ENCODE measurements around the gene ILF3. TPM values are rescaled to one million over a fixed set of nuclear protein-coding genes. Genes with fewer than 3 reads are reported as not detected.

The ILF3 gene
- total RNA-seq, 2 experiments from 2014 or later = 464 to 491 TPM

DNA sequence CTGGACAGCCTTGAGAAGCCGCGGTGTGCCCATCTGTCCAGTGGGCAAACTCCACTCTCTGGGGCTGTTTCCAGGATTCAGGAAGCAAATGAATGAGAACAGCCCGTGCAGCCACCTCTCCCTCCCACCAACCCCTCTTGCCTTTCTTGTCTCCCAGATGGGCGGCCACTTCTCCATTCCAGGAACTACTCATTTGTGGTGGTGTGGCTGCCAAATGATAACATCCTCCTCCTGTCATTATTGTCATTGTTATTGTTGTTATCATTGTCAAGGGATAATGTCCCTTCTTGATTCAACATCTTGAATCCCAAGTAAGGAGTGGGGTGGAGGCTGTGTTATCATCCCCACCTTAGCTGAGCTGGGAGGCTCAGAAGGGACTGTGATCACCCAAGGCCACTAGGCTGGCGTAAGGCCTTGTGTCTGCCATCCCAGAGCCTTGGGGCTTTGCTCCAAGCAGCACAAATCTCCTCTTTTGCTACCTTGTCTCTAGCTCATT, 65.4 kb downstream of the ILF3 start:
- ChIA-PET POLR2A (interaction anchor here (0.6 to 3.9 kb wide), 8 partner anchors 12 to 133 kb away, joined by 3 to 80 read pairs (median 28); partner anchors contain the start of gene QTRT1), CTCF (interaction anchor here (1.1 to 5.2 kb wide), 4 partner anchors 12 to 145 kb away, joined by 3 to 45 read pairs (median 28); no protein-coding TSS in a partner anchor)
- intact Hi-C loops (cut with DNase I, micrococcal nuclease) = no loop called here

GRCh38 chr19:10720607-10721125, 66.5 kb downstream of the ILF3 start:
- peaks cover 61% of the 10 kb centered on the region for H3K4me1 ChIP-seq (ENCODE audit: insufficient read depth, low read length)
- Mint-ChIP-seq H3K36me3 (ENCODE audit: low read depth) (peaks cover 23% of the 10 kb centered on the region), H3K27ac (peak overlapping the region; percentile 89), H3K9me3 (no peaks in the 10 kb centered on the region), H3K27me3 (no peaks in the 10 kb centered on the region), H3K4me1 (ENCODE audit: low read depth) (peaks cover 53% of the 10 kb centered on the region), H3K4me3 (peak overlapping the region; percentile 74)
- H3K27me3 ChIP-seq (ENCODE audit: control insufficient read depth in 1 of 2, insufficient read depth in 2 of 2, low read length in 2 of 2) = no peaks in the 10 kb centered on the region
- TF ChIP-seq CTCF (IDR thresholded peaks at IDR 0.05) = no peak
- H3K4me3 ChIP-seq (ENCODE audit: low read length) = no peak overlapping the region
- H3K9me3 ChIP-seq (ENCODE audit: control insufficient read depth in 1 of 2, insufficient read depth in 1 of 2, low read length in 2 of 2) = no peaks in the 10 kb centered on the region
- ChIA-PET POLR2A (interaction anchor here (0.8 to 1.4 kb wide), 4 partner anchors 10 to 115 kb away, joined by 3 to 4 read pairs (median 3); partner anchors contain the start of genes QTRT1 and TMED1), CTCF (interaction anchor here (3.7 kb wide), 1 partner anchor 11 kb away, joined by 16 read pairs; no protein-coding TSS in a partner anchor)
- DNase-seq (no peak), ATAC-seq (ENCODE audit: poor library complexity) (no peak)
- peaks cover 21% of the 10 kb centered on the region for H3K36me3 ChIP-seq (ENCODE audit: insufficient read depth, low read length)
- intact Hi-C loops (cut with DNase I, micrococcal nuclease) = no loop called here
- H3K27ac ChIP-seq (ENCODE audit: low read depth in 1 of 2, low read length in 2 of 2) = peak overlapping the region in 1 of 2 donors; percentile 4

More for the DNA sequence above, 65.4 kb downstream of the ILF3 start:
- no peak for TF ChIP-seq CTCF (IDR thresholded peaks at IDR 0.05)
- Histone ChIP-seq H3K27ac (ENCODE audit: low read depth in 1 of 2, low read length in 2 of 2) (no peak overlapping the region), H3K4me1 (ENCODE audit: insufficient read depth, low read length) (peaks cover 57% of the 10 kb centered on the region), H3K36me3 (ENCODE audit: insufficient read depth, low read length) (peaks cover 19% of the 10 kb centered on the region), H3K9me3 (ENCODE audit: control insufficient read depth in 1 of 2, insufficient read depth in 1 of 2, low read length in 2 of 2) (no peaks in the 10 kb centered on the region), H3K4me3 (ENCODE audit: low read length) (peak overlapping the region; percentile 80), H3K27me3 (ENCODE audit: control insufficient read depth in 1 of 2, insufficient read depth in 2 of 2, low read length in 2 of 2) (no peaks in the 10 kb centered on the region)
- peak overlapping the region; percentile 96 for H3K4me3 Mint-ChIP-seq
- peaks cover 49% of the 10 kb centered on the region for H3K4me1 Mint-ChIP-seq (ENCODE audit: low read depth)
- peak overlapping the region; percentile 89 for H3K27ac Mint-ChIP-seq
- ATAC-seq (ENCODE audit: poor library complexity) (no peak), DNase-seq (no peak)
- peaks cover 18% of the 10 kb centered on the region for H3K36me3 Mint-ChIP-seq (ENCODE audit: low read depth)
- no peaks in the 10 kb centered on the region for H3K27me3 Mint-ChIP-seq
- no peaks in the 10 kb centered on the region for H3K9me3 Mint-ChIP-seq

GRCh38 chr19:10723591-10723990, 69.4 kb downstream of the ILF3 start:
- DNase-seq (no peak), ATAC-seq (ENCODE audit: poor library complexity) (no peak)
- no peaks in the 10 kb centered on the region for H3K9me3 Mint-ChIP-seq
- peaks cover 70% of the 10 kb centered on the region for H3K4me1 Mint-ChIP-seq (ENCODE audit: low read depth)
- H3K4me1 ChIP-seq (ENCODE audit: insufficient read depth, low read length) = peaks cover 68% of the 10 kb centered on the region
- H3K9me3 ChIP-seq (ENCODE audit: control insufficient read depth in 1 of 2, insufficient read depth in 1 of 2, low read length in 2 of 2) = no peaks in the 10 kb centered on the region
- ChIA-PET CTCF (no interaction called here), POLR2A (interaction anchor here (0.6 kb wide), 1 partner anchor 43 kb away, joined by 3 read pairs; no protein-coding TSS in a partner anchor)
- H3K27me3 Mint-ChIP-seq = no peaks in the 10 kb centered on the region
- no peaks in the 10 kb centered on the region for H3K27me3 ChIP-seq (ENCODE audit: control insufficient read depth in 1 of 2, insufficient read depth in 2 of 2, low read length in 2 of 2)
- peaks cover 43% of the 10 kb centered on the region for H3K36me3 Mint-ChIP-seq (ENCODE audit: low read depth)
- no peak overlapping the region for H3K4me3 ChIP-seq (ENCODE audit: low read length)
- H3K36me3 ChIP-seq (ENCODE audit: insufficient read depth, low read length) = peaks cover 26% of the 10 kb centered on the region
- no peak overlapping the region for H3K4me3 Mint-ChIP-seq
- H3K27ac Mint-ChIP-seq = peak overlapping the region; percentile 53
- intact Hi-C loops (cut with DNase I, micrococcal nuclease) = no loop called here
- no peak for TF ChIP-seq CTCF (IDR thresholded peaks at IDR 0.05)
- no peak overlapping the region for H3K27ac ChIP-seq (ENCODE audit: low read depth in 1 of 2, low read length in 2 of 2)

All from CD4-positive, alpha-beta T cell (primary cell).